H1 (cell line): ENCODE data around the gene PSME2. TPM values are rescaled to one million over a fixed set of nuclear protein-coding genes. Genes with fewer than 3 reads are reported as not detected.
A peak's percentile ranks its signal among the peaks of the same experiment; 100 is the strongest.
"Not testable (repeated sequence)": the region's sequence is repeated elsewhere in the genome, so short reads cannot be mapped to it uniquely, and the experiment has no call there.

Experiments used
- CTCF ChIA-PET: fragments of 300-600 bp; sonication (Branson Sonifier 250); formaldehyde crosslinking; loops from one replicate; lab custom pipeline; 2021; ENCODE audit not compliant: partially characterized antibody; lab: Charles Lee
- POLR2A ChIA-PET: fragments of 300-600 bp; sonication (Branson Sonifier 250); formaldehyde crosslinking; loops from one replicate; lab custom pipeline; 2021; ENCODE audit warnings: inconsistent platforms; ENCODE audit not compliant: partially characterized antibody; lab: Charles Lee
- DNase-seq, 2 experiments: peaks; one replicate each; pipeline versions ENCODE4 v3.0.0 to v3.0.0-alpha.2; 2010 to 2022; ENCODE audit warnings: low spot score in 2 of 2, low read depth in 1 of 2, mixed read lengths in 1 of 2
- FAIRE-seq: peaks from 2 replicates; lab custom pipeline; 2011; peaks lifted over from hg19 to GRCh38; lab: Jason Lieb, UNC
- H2AFZ ChIP-seq: 2 replicates; pipeline ENCODE4 v1.8.1; 2012; ENCODE audit warnings: low read length, inconsistent platforms
- H2AK5ac ChIP-seq: 2 replicates; pipeline ENCODE4 v1.6.1; 2013; ENCODE audit warnings: low read depth, low read length
- H2BK120ac ChIP-seq: replicated peaks from 2 replicates; pipeline ENCODE3; 2013; ENCODE audit warnings: low read depth, low read length, inconsistent platforms
- H2BK12ac ChIP-seq: 2 replicates; pipeline ENCODE4 v1.6.1; 2013; ENCODE audit warnings: low read depth, low read length
- H2BK15ac ChIP-seq: 2 replicates; pipeline ENCODE4 v1.6.1; 2013; ENCODE audit warnings: low read length
- H2BK20ac ChIP-seq: 2 replicates; pipeline ENCODE4 v1.6.1; 2013; ENCODE audit warnings: low read length
- H2BK5ac ChIP-seq: 2 replicates; pipeline ENCODE4 v1.6.1; 2013; ENCODE audit warnings: low read depth, low read length
- H3K14ac ChIP-seq: 2 replicates; pipeline ENCODE4 v1.6.1; 2013; ENCODE audit warnings: inconsistent platforms; ENCODE audit not compliant: insufficient read length
- H3K18ac ChIP-seq: 2 replicates; pipeline ENCODE4 v1.6.1; 2013; ENCODE audit warnings: low read length; ENCODE audit errors: extremely low read depth
- H3K23ac ChIP-seq: 2 replicates; pipeline ENCODE4 v1.6.1; 2013; ENCODE audit warnings: inconsistent platforms; ENCODE audit not compliant: insufficient read length
- H3K23me2 ChIP-seq: 2 replicates; pipeline ENCODE4 v1.6.1; 2013; ENCODE audit warnings: low read depth, low read length
- H3K27ac ChIP-seq: 2 replicates; pipeline ENCODE4 v1.6.1; 2011; ENCODE audit warnings: low read depth, low read length, inconsistent platforms
- H3K27me3 ChIP-seq, 4 experiments: replicated peaks in 1 of 4; 1 replicate in 1 of 4; 2 replicates in 3 of 4; pipeline versions ENCODE4 v1.6.1 to v1.8.1; 2011 to 2013; ENCODE audit warnings: low read length in 3 of 4, mild to moderate bottlenecking in 3 of 4, inconsistent platforms in 2 of 4, mixed read lengths in 2 of 4, moderate library complexity in 1 of 4; ENCODE audit not compliant: control insufficient read depth in 3 of 4, insufficient read depth in 3 of 4; ENCODE audit errors: extremely low read depth in 1 of 4
- H3K36me3 ChIP-seq, 4 experiments: 2 replicates each; pipeline versions ENCODE4 v1.6.1 to v1.8.1; 2011 to 2013; ENCODE audit warnings: mild to moderate bottlenecking in 4 of 4, low read length in 3 of 4, moderate library complexity in 2 of 4, control low read depth in 1 of 4, inconsistent platforms in 1 of 4; ENCODE audit not compliant: insufficient read depth in 4 of 4, control insufficient read depth in 2 of 4
- H3K4ac ChIP-seq: replicated peaks from 2 replicates; pipeline ENCODE3; 2013; ENCODE audit warnings: low read length, low read depth, mixed read lengths, inconsistent platforms; ENCODE audit not compliant: insufficient read length
- H3K4me1 ChIP-seq, 4 experiments: replicated peaks in 1 of 4; 1 replicate in 1 of 4; 2 replicates in 3 of 4; pipeline versions ENCODE4 v1.6.1 to v1.8.1; 2011 to 2013; ENCODE audit warnings: low read length in 3 of 4, inconsistent platforms in 2 of 4, mixed read lengths in 1 of 4; ENCODE audit not compliant: insufficient read depth in 4 of 4, control insufficient read depth in 3 of 4
- H3K4me2 ChIP-seq, 2 experiments: 2 replicates each; pipeline versions ENCODE4 v1.6.1 to v1.8.1; 2011 to 2013; ENCODE audit warnings: low read depth in 2 of 2, low read length in 2 of 2, control low read depth in 1 of 2, inconsistent platforms in 1 of 2, mild to moderate bottlenecking in 1 of 2; ENCODE audit not compliant: insufficient read depth in 1 of 2
- H3K4me3 ChIP-seq, 4 experiments: fragments of 200-600, 300-600 bp in 1 of 4; sonication (generic), shearing (Covaris generic), sonication (Bioruptor Twin) in 1 of 4; 2 replicates each; pipeline versions ENCODE4 v1.5.1 to v1.8.1; 2011 to 2016; ENCODE audit warnings: low read length in 4 of 4, low read depth in 3 of 4, control low read depth in 2 of 4, inconsistent platforms in 2 of 4, mild to moderate bottlenecking in 2 of 4, mixed read lengths in 1 of 4, moderate library complexity in 1 of 4; ENCODE audit not compliant: insufficient read depth in 2 of 4; ENCODE audit errors: extremely low read depth in 1 of 4
- H3K56ac ChIP-seq: replicated peaks from 2 replicates; pipeline ENCODE3; 2013; ENCODE audit warnings: low read depth, mild to moderate bottlenecking, mixed read lengths, low read length, inconsistent platforms; ENCODE audit not compliant: insufficient read length
- H3K79me1 ChIP-seq: 2 replicates; pipeline ENCODE4 v1.6.1; 2013; ENCODE audit warnings: low read depth, low read length, control low read depth
- H3K79me2 ChIP-seq, 2 experiments: 2 replicates each; pipeline versions ENCODE4 v1.6.1 to v1.8.1; 2012 to 2013; ENCODE audit warnings: low read length in 2 of 2, mild to moderate bottlenecking in 2 of 2, inconsistent platforms in 1 of 2; ENCODE audit not compliant: insufficient read depth in 2 of 2, control insufficient read depth in 1 of 2
- H3K9ac ChIP-seq, 4 experiments: replicated peaks in 1 of 4; 1 replicate in 1 of 4; 2 replicates in 3 of 4; pipeline versions ENCODE4 v1.6.1 to v1.8.1; 2011 to 2013; ENCODE audit warnings: low read depth in 3 of 4, low read length in 3 of 4, control low read depth in 2 of 4, mild to moderate bottlenecking in 2 of 4, moderate library complexity in 2 of 4, inconsistent platforms in 1 of 4; ENCODE audit errors: extremely low read depth in 1 of 4
- H3K9me3 ChIP-seq, 2 experiments: 2 replicates each; pipeline versions ENCODE4 v1.6.1 to v1.8.1; 2012 to 2013; ENCODE audit warnings: mild to moderate bottlenecking in 2 of 2, moderate library complexity in 2 of 2, control low read depth in 1 of 2, inconsistent platforms in 1 of 2, low read depth in 1 of 2, low read length in 1 of 2, mixed read lengths in 1 of 2; ENCODE audit not compliant: insufficient read depth in 2 of 2
- H4K20me1 ChIP-seq, 2 experiments: replicated peaks in 1 of 2; 2 replicates each; pipeline versions ENCODE3 to v1.8.1; 2011 to 2013; ENCODE audit warnings: inconsistent platforms in 2 of 2, low read length in 2 of 2, mild to moderate bottlenecking in 1 of 2; ENCODE audit not compliant: insufficient read depth in 2 of 2, control insufficient read depth in 1 of 2
- H4K5ac ChIP-seq: 2 replicates; pipeline ENCODE4 v1.6.1; 2013; ENCODE audit warnings: low read length, low read depth, mixed read lengths, inconsistent platforms; ENCODE audit not compliant: insufficient read length
- H4K8ac ChIP-seq: 2 replicates; pipeline ENCODE4 v1.8.0; 2013; ENCODE audit warnings: mild to moderate bottlenecking, moderate library complexity, low read length, inconsistent platforms; ENCODE audit not compliant: insufficient read depth; ENCODE audit errors: extremely low read depth
- H4K91ac ChIP-seq: replicated peaks from 2 replicates; pipeline ENCODE3; 2013; ENCODE audit warnings: low read length, mixed read lengths, inconsistent platforms; ENCODE audit not compliant: insufficient read length
- WGBS, 2 experiments: shearing (Covaris generic) in 1 of 2; methylation state at CpG; one replicate each; pipeline versions ENCODE4 v1.1.6 to v1.1.7; 2013 to 2015; ENCODE audit warnings: low lambda C conversion rate in 2 of 2, mixed read lengths in 2 of 2, inconsistent platforms in 1 of 2, low coverage in 1 of 2, missing lambda C conversion rate in 1 of 2; ENCODE audit not compliant: insufficient replicate concordance in 2 of 2, insufficient coverage in 1 of 2, insufficient read length in 1 of 2; ENCODE audit errors: extremely low coverage in 1 of 2, missing lambda C conversion rate in 1 of 2; 5-methylcytosine and 5-hydroxymethylcytosine counted together
- polyA plus RNA-seq, 7 experiments: library from polyadenylated mRNA; depleted of rRNA in 3 of 7; stranded (reverse) in 5 of 7; unstranded in 2 of 7; fragments of >200 nt in 5 of 7; fragments of 200-250 nt in 2 of 7; gene quantifications; 1 replicate in 5 of 7; 2 replicates in 1 of 7; 4 replicates in 1 of 7; pipeline versions ENCODE4 v1.2.1 to v1.2.3, GENCODE V29; 2011 to 2013; ENCODE audit warnings: missing spikeins in 2 of 7, mixed read lengths in 2 of 7
- total RNA-seq: library from RNA; stranded (reverse); fragmentation: NEBNext Ultra II Directional; extraction: Animal tissue kit (Norgen Biotek cat#: 25700); gene quantifications from 2 replicates; pipeline ENCODE4 v1.2.1, GENCODE V29; 2021

The PSME2 gene
- total and polyA plus RNA-seq, 2 of the 8 experiments (the other 6 are each of a cell fraction or from before 2014, with no cell fraction given), result 71.8 to 111 TPM

DNA sequence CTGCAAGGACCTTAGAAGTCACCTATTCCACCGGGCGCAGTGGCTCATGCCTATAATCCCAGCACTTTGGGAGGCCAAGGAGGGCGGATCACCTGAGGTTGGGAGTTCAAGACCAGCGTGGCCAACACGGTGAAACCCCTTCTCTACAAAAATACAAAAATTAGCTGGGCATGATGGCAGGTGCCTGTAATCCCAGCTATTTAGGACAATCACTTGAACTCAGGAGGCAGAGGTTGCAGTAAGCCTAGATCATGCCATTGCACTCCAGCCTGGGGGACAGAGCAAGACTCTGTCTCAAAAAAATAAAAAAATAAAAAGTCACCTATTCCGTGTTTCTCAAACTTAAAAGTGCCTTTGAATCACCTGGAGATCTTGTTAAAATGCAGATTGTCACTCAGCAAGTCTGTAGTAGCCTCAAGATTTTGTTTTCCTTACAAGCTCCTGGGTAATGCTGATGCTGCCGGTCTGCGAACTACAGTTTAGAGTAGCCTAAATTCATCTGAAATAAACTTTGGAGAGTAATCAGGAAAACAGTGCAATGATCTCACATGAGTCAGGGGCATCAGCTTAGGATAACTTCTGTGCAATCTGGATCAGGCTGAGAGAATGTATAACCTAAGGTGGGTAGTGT, 40.7 kb downstream of the PSME2 start:
- POLR2A ChIA-PET, result interaction anchor here (0.8 to 23.9 kb wide), 17 partner anchors 11 to 567 kb away, joined by 3 to 626 read pairs (median 5); partner anchors contain the start of genes CPNE6, DCAF11, EMC9 and IRF9

More for the DNA sequence above, 40.7 kb downstream of the PSME2 start:
- H3K4me3 ChIP-seq, H3K18ac ChIP-seq, H3K23me2 ChIP-seq, H3K79me1 ChIP-seq, FAIRE-seq, H2AFZ ChIP-seq, H3K56ac ChIP-seq, H3K23ac ChIP-seq, H3K14ac ChIP-seq, H2BK120ac ChIP-seq, H3K4me2 ChIP-seq, H2BK20ac ChIP-seq, H3K4me1 ChIP-seq, DNase-seq, H3K27ac ChIP-seq, H4K5ac ChIP-seq, H3K27me3 ChIP-seq, H2BK15ac ChIP-seq, H3K4ac ChIP-seq, H4K20me1 ChIP-seq, H3K9me3 ChIP-seq, H2BK5ac ChIP-seq, H4K8ac ChIP-seq, H2AK5ac ChIP-seq, H2BK12ac ChIP-seq, H4K91ac ChIP-seq, H3K79me2 ChIP-seq: not testable (repeated sequence)
- 85% methylated on average over 8 of the region's 8 CpGs; no CpG with 5 or more reads in 1 of the 2 experiments for WGBS, 2 experiments
- H3K9ac ChIP-seq, result peak overlapping the region in 1 of 4 experiments; percentile 10; a peak in 1 of 7 replicates
- H3K36me3 ChIP-seq, result peaks cover 0 to 40% (median 26%) of the 10 kb centered on the region in 4 experiments; a peak in 7 of 8 replicates
- CTCF ChIA-PET, result interaction anchor here (0.7 to 12.2 kb wide), 4 partner anchors 12 to 48 kb away, joined by 3 to 160 read pairs (median 72); partner anchors contain the start of gene PCK2
